HG02885 (cell line): ENCODE results near the gene ATP8A1.

ENCODE experiments used
- ATAC-seq: cut with Tn5 transposase; IDR thresholded peaks from one replicate; pipeline ENCODE4 v1.9.1; 2021; ENCODE audit warnings: mild to moderate bottlenecking; ENCODE audit not compliant: unreplicated experiment, poor library complexity

Gene ATP8A1

GRCh38 chr4:42579903-42580302 lies 77.0 kb downstream of the ATP8A1 start:
- ATAC-seq: no peak

- no peak for ATAC-seq
Observed at GRCh38 chr4:42578187-42578586, 78.7 kb downstream of the ATP8A1 start.

GRCh38 chr4:42574870-42575430 lies 82.0 kb downstream of the ATP8A1 start:
- no peak for ATAC-seq

GRCh38 chr4:42573249-42573648 lies 83.7 kb downstream of the ATP8A1 start:
- ATAC-seq: no peak

- no peak for ATAC-seq
Observed at GRCh38 chr4:42570221-42570620, 86.7 kb downstream of the ATP8A1 start.

- ATAC-seq: peak; percentile 98
Observed at GRCh38 chr4:42568610-42569207, 88.2 kb downstream of the ATP8A1 start.

- ATAC-seq: no peak
Observed at GRCh38 chr4:42566835-42567234, 90.1 kb downstream of the ATP8A1 start.

GRCh38 chr4:42562016-42562415 lies 94.9 kb downstream of the ATP8A1 start:
- ATAC-seq: no peak

GRCh38 chr4:42561031-42561430 lies 95.9 kb downstream of the ATP8A1 start:
- ATAC-seq: no peak

GRCh38 chr4:42560467-42560861 lies 96.4 kb downstream of the ATP8A1 start:
- ATAC-seq: no peak

GRCh38 chr4:42558156-42558555 lies 98.7 kb downstream of the ATP8A1 start:
- ATAC-seq: no peak

GRCh38 chr4:42555828-42556227 lies 101.1 kb downstream of the ATP8A1 start:
- no peak for ATAC-seq

GRCh38 chr4:42554072-42554471 lies 102.8 kb downstream of the ATP8A1 start:
- no peak for ATAC-seq

GRCh38 chr4:42549896-42550295 lies 107.0 kb downstream of the ATP8A1 start:
- ATAC-seq: no peak

- ATAC-seq: no peak
Observed at GRCh38 chr4:42547805-42548204, 109.1 kb downstream of the ATP8A1 start.

GRCh38 chr4:42543762-42544161 lies 113.1 kb downstream of the ATP8A1 start:
- ATAC-seq: no peak

- ATAC-seq: no peak
Observed at GRCh38 chr4:42543126-42543525, 113.8 kb downstream of the ATP8A1 start.

GRCh38 chr4:42541647-42542046 lies 115.3 kb downstream of the ATP8A1 start:
- ATAC-seq: no peak

GRCh38 chr4:42533042-42533441 lies 123.9 kb downstream of the ATP8A1 start:
- no peak for ATAC-seq

GRCh38 chr4:42531341-42532030 lies 125.4 kb downstream of the ATP8A1 start:
- ATAC-seq: no peak

GRCh38 chr4:42523066-42523718 lies 133.7 kb downstream of the ATP8A1 start:
- ATAC-seq: no peak
